Skeletal muscle tissue (tissue), 4 donors: ENCODE measurements around the gene MYO3B. TPM values are rescaled to one million over a fixed set of nuclear protein-coding genes. Genes with fewer than 3 reads are reported as not detected.
"Not testable (repeated sequence)": the region's sequence is repeated elsewhere in the genome, so short reads cannot be mapped to it uniquely, and the experiment has no call there.

Source experiments
- H3K27ac ChIP-seq: one replicate; pipeline ENCODE4 v1.7.0; 2013; ENCODE audit warnings: mild to moderate bottlenecking, low read depth, low read length, inconsistent platforms
- H3K27me3 ChIP-seq, 3 donors: one replicate each; pipeline ENCODE4 v1.7.0; 2013; ENCODE audit warnings: low read length in 3 of 3; ENCODE audit not compliant: control insufficient read depth in 3 of 3, insufficient read depth in 3 of 3
- H3K36me3 ChIP-seq, 3 donors: one replicate each; pipeline ENCODE4 v1.7.0; 2013; ENCODE audit warnings: low read length in 3 of 3; ENCODE audit not compliant: control insufficient read depth in 3 of 3, insufficient read depth in 3 of 3
- H3K4me1 ChIP-seq, 3 donors: one replicate each; pipeline ENCODE4 v1.7.0; 2013; ENCODE audit warnings: low read length in 3 of 3, mild to moderate bottlenecking in 3 of 3; ENCODE audit not compliant: control insufficient read depth in 3 of 3, insufficient read depth in 3 of 3
- H3K4me3 ChIP-seq, 3 donors: one replicate each; pipeline ENCODE4 v1.7.0; 2013; ENCODE audit warnings: low read length in 3 of 3
- H3K9ac ChIP-seq, 3 donors: one replicate each; pipeline ENCODE4 v1.7.0; 2013; ENCODE audit warnings: low read length in 3 of 3, mild to moderate bottlenecking in 3 of 3, moderate library complexity in 2 of 3, low read depth in 1 of 3
- H3K9me3 ChIP-seq, 3 donors: one replicate each; pipeline ENCODE4 v1.7.0; 2013; ENCODE audit warnings: low read length in 3 of 3; ENCODE audit not compliant: control insufficient read depth in 3 of 3
- total RNA-seq: library from RNA; depleted of rRNA; stranded (reverse); fragments of >200 nt; gene quantifications from one replicate; pipeline ENCODE4 v1.2.3, GENCODE V29; 2014
- donor health status: Osteomylitis.

The MYO3B gene
- total RNA-seq, 1 donor from 2014 or later, result under 0.01 TPM

GRCh38 chr2:170423919-170424318, 246.0 kb downstream of the MYO3B start:
- H3K36me3 ChIP-seq, result no peaks in the 10 kb centered on the region
- no peak overlapping the region for H3K9ac ChIP-seq
- peaks cover 0 to 13% (median 4%) of the 10 kb centered on the region in 3 donors for H3K27me3 ChIP-seq
- peaks cover 0 to 3% (median 3%) of the 10 kb centered on the region in 3 donors for H3K4me1 ChIP-seq
- H3K4me3 ChIP-seq, result no peak overlapping the region
- no peaks in the 10 kb centered on the region for H3K9me3 ChIP-seq
- no peak overlapping the region for H3K27ac ChIP-seq

- H3K9me3 ChIP-seq, result no peaks in the 10 kb centered on the region
- no peak overlapping the region for H3K27ac ChIP-seq
- H3K36me3 ChIP-seq, result no peaks in the 10 kb centered on the region
- peaks cover 0 to 12% (median 4%) of the 10 kb centered on the region in 3 donors for H3K27me3 ChIP-seq
- H3K9ac ChIP-seq, result no peak overlapping the region
- peaks cover 0 to 3% (median 3%) of the 10 kb centered on the region in 3 donors for H3K4me1 ChIP-seq
- no peak overlapping the region for H3K4me3 ChIP-seq
Measured at GRCh38 chr2:170425281-170425751, 247.4 kb downstream of the MYO3B start.

- Histone ChIP-seq H3K9me3 (no peaks in the 10 kb centered on the region), H3K36me3 (no peaks in the 10 kb centered on the region), H3K27ac (no peak overlapping the region), H3K9ac (no peak overlapping the region), H3K4me3 (no peak overlapping the region), H3K4me1 (no peaks in the 10 kb centered on the region), H3K27me3 (no peaks in the 10 kb centered on the region)
Measured at GRCh38 chr2:170428868-170429267, 250.9 kb downstream of the MYO3B start.

GRCh38 chr2:170432823-170433222, 254.9 kb downstream of the MYO3B start:
- H3K9me3 ChIP-seq, result no peaks in the 10 kb centered on the region
- H3K27ac ChIP-seq, result no peak overlapping the region
- no peak overlapping the region for H3K9ac ChIP-seq
- H3K4me1 ChIP-seq, result no peaks in the 10 kb centered on the region
- H3K4me3 ChIP-seq, result no peak overlapping the region
- H3K36me3 ChIP-seq, result no peaks in the 10 kb centered on the region
- no peaks in the 10 kb centered on the region for H3K27me3 ChIP-seq

- H3K9ac ChIP-seq, result no peak overlapping the region
- no peaks in the 10 kb centered on the region for H3K27me3 ChIP-seq
- H3K4me3 ChIP-seq, result no peak overlapping the region
Measured at GRCh38 chr2:170433448-170433847, 255.5 kb downstream of the MYO3B start.

GRCh38 chr2:170434396-170434795, 256.4 kb downstream of the MYO3B start:
- H3K9ac ChIP-seq, H3K36me3 ChIP-seq, H3K4me3 ChIP-seq, H3K4me1 ChIP-seq, H3K27ac ChIP-seq, H3K9me3 ChIP-seq, H3K27me3 ChIP-seq: not testable (repeated sequence)

More at GRCh38 chr2:170433448-170433847, 255.5 kb downstream of the MYO3B start:
- no peak overlapping the region for H3K27ac ChIP-seq
- no peaks in the 10 kb centered on the region for H3K9me3 ChIP-seq
- no peaks in the 10 kb centered on the region for H3K36me3 ChIP-seq
- H3K4me1 ChIP-seq, result no peaks in the 10 kb centered on the region

GRCh38 chr2:170434900-170435621, 257.1 kb downstream of the MYO3B start:
- no peaks in the 10 kb centered on the region for H3K4me1 ChIP-seq
- no peak overlapping the region for H3K4me3 ChIP-seq
- H3K27me3 ChIP-seq, result no peaks in the 10 kb centered on the region
- H3K36me3 ChIP-seq, result no peaks in the 10 kb centered on the region
- H3K27ac ChIP-seq, result no peak overlapping the region
- no peaks in the 10 kb centered on the region for H3K9me3 ChIP-seq
- no peak overlapping the region for H3K9ac ChIP-seq

- Histone ChIP-seq H3K9me3 (no peaks in the 10 kb centered on the region), H3K27ac (no peak overlapping the region), H3K4me3 (no peak overlapping the region), H3K36me3 (no peaks in the 10 kb centered on the region), H3K27me3 (no peaks in the 10 kb centered on the region), H3K4me1 (no peaks in the 10 kb centered on the region), H3K9ac (no peak overlapping the region)
Measured at GRCh38 chr2:170436077-170436943, 258.4 kb downstream of the MYO3B start.

- H3K9me3 ChIP-seq, result no peaks in the 10 kb centered on the region
- no peaks in the 10 kb centered on the region for H3K4me1 ChIP-seq
- H3K36me3 ChIP-seq, result no peaks in the 10 kb centered on the region
- H3K9ac ChIP-seq, result no peak overlapping the region
- no peaks in the 10 kb centered on the region for H3K27me3 ChIP-seq
- no peak overlapping the region for H3K4me3 ChIP-seq
- H3K27ac ChIP-seq, result no peak overlapping the region
Measured at GRCh38 chr2:170446078-170446477, 268.1 kb downstream of the MYO3B start.

GRCh38 chr2:170449034-170449433, 271.1 kb downstream of the MYO3B start:
- Histone ChIP-seq H3K4me1 (no peaks in the 10 kb centered on the region), H3K9ac (no peak overlapping the region), H3K27ac (no peak overlapping the region)

More at GRCh38 chr2:170449034-170449433, 271.1 kb downstream of the MYO3B start:
- Histone ChIP-seq H3K4me3 (no peak overlapping the region), H3K36me3 (no peaks in the 10 kb centered on the region), H3K27me3 (no peaks in the 10 kb centered on the region), H3K9me3 (no peaks in the 10 kb centered on the region)
